C4-2B (cell line): ENCODE results near the gene SPOCD1.
A peak's percentile ranks its signal among the peaks of the same experiment; 100 is the strongest.

ENCODE experiments used
- H3K27ac ChIP-seq: fragments of 450-650 bp; 2 replicates; pipeline ENCODE4 v1.5.1; 2017
- ZFX ChIP-seq: fragments of 450-650 bp; IDR thresholded peaks from 2 replicates; pipeline ENCODE4 v1.6.1; 2017
- TF ChIP-seq, protein P1 (sequence below): fragments of 450-650 bp; conservative IDR thresholded peaks from 2 replicates; pipeline ENCODE4 v1.5.1; 2017; ENCODE audit warnings: mild to moderate bottlenecking

SPOCD1 gene

GRCh38 chr1:31789259-31790065, 26.4 kb downstream of the SPOCD1 start:
- TF ChIP-seq, protein P1, sequence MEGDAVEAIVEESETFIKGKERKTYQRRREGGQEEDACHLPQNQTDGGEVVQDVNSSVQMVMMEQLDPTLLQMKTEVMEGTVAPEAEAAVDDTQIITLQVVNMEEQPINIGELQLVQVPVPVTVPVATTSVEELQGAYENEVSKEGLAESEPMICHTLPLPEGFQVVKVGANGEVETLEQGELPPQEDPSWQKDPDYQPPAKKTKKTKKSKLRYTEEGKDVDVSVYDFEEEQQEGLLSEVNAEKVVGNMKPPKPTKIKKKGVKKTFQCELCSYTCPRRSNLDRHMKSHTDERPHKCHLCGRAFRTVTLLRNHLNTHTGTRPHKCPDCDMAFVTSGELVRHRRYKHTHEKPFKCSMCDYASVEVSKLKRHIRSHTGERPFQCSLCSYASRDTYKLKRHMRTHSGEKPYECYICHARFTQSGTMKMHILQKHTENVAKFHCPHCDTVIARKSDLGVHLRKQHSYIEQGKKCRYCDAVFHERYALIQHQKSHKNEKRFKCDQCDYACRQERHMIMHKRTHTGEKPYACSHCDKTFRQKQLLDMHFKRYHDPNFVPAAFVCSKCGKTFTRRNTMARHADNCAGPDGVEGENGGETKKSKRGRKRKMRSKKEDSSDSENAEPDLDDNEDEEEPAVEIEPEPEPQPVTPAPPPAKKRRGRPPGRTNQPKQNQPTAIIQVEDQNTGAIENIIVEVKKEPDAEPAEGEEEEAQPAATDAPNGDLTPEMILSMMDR: peak; percentile 96
- no peak for TF ChIP-seq ZFX
- peak overlapping the region; percentile 95 for H3K27ac ChIP-seq

DNA sequence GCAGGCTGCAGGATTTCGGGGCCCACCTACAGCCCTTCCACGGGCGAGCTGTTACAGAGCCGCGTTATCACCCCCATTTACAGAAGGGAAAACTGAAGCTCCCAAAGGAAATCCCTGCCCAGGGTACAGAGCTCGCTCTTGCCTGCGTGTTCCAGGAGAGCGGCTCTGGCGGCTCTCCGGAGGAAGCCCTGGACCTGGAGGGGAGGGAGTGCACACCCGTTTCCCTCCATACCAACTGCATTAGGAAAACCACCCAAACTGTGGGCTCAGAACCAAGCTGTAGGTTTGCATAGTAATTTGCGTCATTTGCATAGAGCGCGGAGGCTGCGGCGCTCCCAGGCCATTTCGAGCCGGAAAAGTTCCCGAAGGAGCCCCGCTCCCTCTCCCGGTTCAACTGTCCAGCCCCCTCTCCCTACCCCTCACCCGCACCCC, 27.0 kb downstream of the SPOCD1 start:
- H3K27ac ChIP-seq: peak overlapping the region; percentile 95
- TF ChIP-seq, protein P1: no peak
- TF ChIP-seq ZFX: no peak

DNA sequence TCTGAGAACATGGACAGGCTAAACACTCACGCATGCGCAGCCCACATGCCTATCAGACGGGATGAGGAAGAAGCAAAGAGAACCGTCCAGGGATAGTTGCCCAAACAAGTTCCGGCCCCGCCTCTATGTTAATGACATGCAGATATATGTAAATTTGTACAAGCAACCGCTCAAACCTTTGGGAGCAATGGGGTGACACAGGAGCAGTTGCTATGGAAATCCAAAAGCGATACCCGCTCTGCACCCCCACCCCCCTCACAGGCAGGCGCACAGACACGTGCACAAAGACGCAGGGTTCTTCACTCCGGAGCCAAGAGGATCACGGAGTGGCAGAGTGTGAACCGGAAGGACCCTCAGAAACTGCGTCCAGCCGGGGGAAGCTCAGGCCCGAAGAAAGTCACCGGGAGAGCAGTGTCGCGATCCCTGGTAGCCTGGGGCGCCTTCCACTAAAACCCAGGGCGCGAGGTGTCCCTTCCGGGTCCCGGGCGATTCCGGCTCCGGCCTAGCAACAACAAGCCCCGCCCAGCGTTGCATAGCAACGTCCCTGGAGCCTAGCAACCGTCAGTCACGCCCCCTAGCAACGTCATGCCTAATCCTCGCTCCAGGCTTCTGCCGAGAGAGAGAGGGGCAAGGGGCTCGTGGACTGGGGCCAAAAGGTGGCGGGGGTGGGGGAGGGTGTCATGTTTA, 27.5 kb downstream of the SPOCD1 start:
- TF ChIP-seq ZFX: no peak
- TF ChIP-seq, protein P1: no peak
- H3K27ac ChIP-seq: peak overlapping the region; percentile 95

DNA sequence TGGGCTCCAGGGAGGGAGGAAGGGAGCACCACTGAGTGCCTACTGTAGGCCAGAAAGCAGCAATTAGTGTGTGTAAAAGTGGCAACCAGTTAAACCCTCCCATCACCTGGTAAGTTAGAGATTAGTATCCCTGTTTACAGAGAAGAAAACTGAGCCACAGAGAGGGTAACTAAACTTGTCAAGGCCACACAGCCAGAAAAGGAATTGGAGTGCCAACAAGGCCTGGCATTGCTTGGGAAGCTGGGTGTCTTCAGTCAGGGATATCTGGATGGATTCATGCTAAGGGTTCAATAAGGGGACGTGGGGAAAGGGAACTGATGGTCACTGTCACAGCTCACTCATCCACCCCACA, 28.1 kb downstream of the SPOCD1 start:
- H3K27ac ChIP-seq: peak overlapping the region; percentile 95

DNA sequence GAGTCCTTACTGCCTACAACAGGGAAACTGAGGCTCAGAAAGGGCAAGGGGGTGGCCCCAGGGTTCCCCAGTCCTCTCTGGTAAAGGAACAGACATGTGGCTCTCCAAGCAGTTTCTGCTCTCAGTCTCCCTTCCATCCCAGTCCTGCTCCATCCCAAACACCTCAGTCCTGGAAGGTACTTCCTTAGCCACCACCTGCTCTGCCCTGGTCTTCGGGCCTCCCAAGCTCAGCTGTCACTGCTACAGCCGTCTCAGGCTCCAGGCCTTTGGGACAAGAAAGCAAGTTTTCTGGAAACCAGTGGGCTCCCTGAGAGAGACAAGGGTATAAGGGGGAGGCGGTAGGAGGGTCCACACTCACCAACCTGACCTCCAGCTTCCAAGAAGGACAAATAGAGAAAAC, 28.6 kb downstream of the SPOCD1 start:
- peak overlapping the region; percentile 95 for H3K27ac ChIP-seq
- TF ChIP-seq ZFX: no peak
- TF ChIP-seq, protein P1: no peak

More for the DNA sequence above, 28.1 kb downstream of the SPOCD1 start:
- TF ChIP-seq, protein P1: no peak
- no peak for TF ChIP-seq ZFX

GRCh38 chr1:31786366-31787060, 29.3 kb downstream of the SPOCD1 start:
- no peak overlapping the region for H3K27ac ChIP-seq
- TF ChIP-seq, protein P1: no peak
- no peak for TF ChIP-seq ZFX

DNA sequence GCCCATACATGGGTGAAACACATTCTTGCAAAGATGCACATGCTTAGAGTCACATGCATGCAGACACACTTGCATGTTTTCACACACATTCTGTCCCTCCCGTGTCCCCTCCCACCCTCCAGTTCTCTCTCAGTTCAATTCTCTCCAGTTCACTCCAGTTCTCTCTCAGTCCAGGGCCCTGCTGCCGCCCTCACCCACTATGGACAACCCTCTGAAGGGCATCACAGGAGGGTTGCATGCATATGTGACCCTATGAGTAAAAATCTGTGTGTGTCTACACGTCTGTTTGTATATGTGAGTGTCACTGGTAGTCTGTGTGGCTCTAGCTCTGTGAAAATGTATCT, 29.9 kb downstream of the SPOCD1 start:
- TF ChIP-seq ZFX: no peak

More for the DNA sequence above, 29.9 kb downstream of the SPOCD1 start:
- no peak overlapping the region for H3K27ac ChIP-seq
